ENCODE measurements around the gene PSMA4. TPM values are rescaled to one million over a fixed set of nuclear protein-coding genes. Genes with fewer than 3 reads are reported as not detected.
"Not testable (repeated sequence)": the region's sequence is repeated elsewhere in the genome, so short reads cannot be mapped to it uniquely, and the experiment has no call there.

PSMA4 gene
- total and polyA plus RNA-seq, 12 donors, result 86.3 to 410 (median 157) TPM

- no peaks in the 10 kb centered on the region for H3K27me3 ChIP-seq
- DNase-seq, result no peak
- H3K9me3 ChIP-seq (replicated peaks in 1 of 3), result no peaks in the 10 kb centered on the region
- intact Hi-C loops (cut with DNase I), result no loop called here
- H3K4me1 ChIP-seq (replicated peaks in 1 of 2), result no peaks in the 10 kb centered on the region
- H3K36me3 ChIP-seq (replicated peaks in 1 of 2), result peaks cover 0 to 52% of the 10 kb centered on the region in 2 donors
- H3K4me3 ChIP-seq, result no peak overlapping the region
- 67 to 79% (median 71%) methylated on average over 3 of the region's 3 CpGs for WGBS, 4 donors
- no peak overlapping the region for H3K27ac ChIP-seq
- no peak for TF ChIP-seq CTCF (IDR thresholded peaks at IDR 0.05)
- no peak for TF ChIP-seq POLR2A (IDR thresholded peaks at IDR 0.05)
Observed at GRCh38 chr15:78550815-78551214, 10.6 kb downstream of the PSMA4 start.

GRCh38 chr15:78551902-78552301 lies 11.7 kb downstream of the PSMA4 start:
- no peak for DNase-seq
- TF ChIP-seq POLR2A (IDR thresholded peaks at IDR 0.05) (no peak), CTCF (IDR thresholded peaks at IDR 0.05) (no peak)
- 84 to 91% (median 86%) methylated on average over 5 of the region's 5 CpGs for WGBS, 4 donors
- Histone ChIP-seq H3K36me3 (replicated peaks in 1 of 2) (peaks cover 0 to 42% of the 10 kb centered on the region in 2 donors), H3K4me1 (replicated peaks in 1 of 2) (no peaks in the 10 kb centered on the region), H3K27ac (no peak overlapping the region), H3K4me3 (no peak overlapping the region), H3K9me3 (replicated peaks in 1 of 3) (no peaks in the 10 kb centered on the region), H3K27me3 (no peaks in the 10 kb centered on the region)
- intact Hi-C loops (cut with DNase I), result no loop called here

- H3K9me3 ChIP-seq (replicated peaks in 1 of 3), result no peaks in the 10 kb centered on the region
- intact Hi-C loops (cut with DNase I), result no loop called here
- peaks cover 0 to 35% of the 10 kb centered on the region in 2 donors for H3K36me3 ChIP-seq (replicated peaks in 1 of 2)
- no peak overlapping the region for H3K4me3 ChIP-seq
- no peak overlapping the region for H3K27ac ChIP-seq
- H3K27me3 ChIP-seq, result no peaks in the 10 kb centered on the region
- no peak for DNase-seq
- H3K4me1 ChIP-seq (replicated peaks in 1 of 2), result no peaks in the 10 kb centered on the region
- 68 to 73% (median 69%) methylated on average over 5 of the region's 5 CpGs for WGBS, 4 donors
- no peak for TF ChIP-seq CTCF (IDR thresholded peaks at IDR 0.05)
- TF ChIP-seq POLR2A (IDR thresholded peaks at IDR 0.05), result no peak
Observed at GRCh38 chr15:78552597-78552996, 12.4 kb downstream of the PSMA4 start.

GRCh38 chr15:78560201-78560600 lies 20.0 kb downstream of the PSMA4 start:
- H3K9me3 ChIP-seq (replicated peaks in 1 of 3); H3K4me3 ChIP-seq; H3K4me1 ChIP-seq (replicated peaks in 1 of 2); DNase-seq; intact Hi-C loops (cut with DNase I); H3K36me3 ChIP-seq (replicated peaks in 1 of 2); H3K27me3 ChIP-seq; H3K27ac ChIP-seq: not testable (repeated sequence)
- 83 to 96% (median 93%) methylated on average over 10 of the region's 10 CpGs for WGBS, 4 donors

GRCh38 chr15:78561490-78561889 lies 21.2 kb downstream of the PSMA4 start:
- H3K4me3 ChIP-seq, result no peak overlapping the region
- H3K27me3 ChIP-seq, result no peaks in the 10 kb centered on the region
- H3K36me3 ChIP-seq (replicated peaks in 1 of 2), result no peaks in the 10 kb centered on the region
- H3K27ac ChIP-seq, result no peak overlapping the region
- intact Hi-C loops (cut with DNase I), result no loop called here
- H3K4me1 ChIP-seq (replicated peaks in 1 of 2), result peaks cover 7 to 14% of the 10 kb centered on the region in 2 donors
- no peak for DNase-seq
- 81 to 93% (median 88%) methylated on average over 5 of the region's 5 CpGs for WGBS, 4 donors
- H3K9me3 ChIP-seq (replicated peaks in 1 of 3), result no peaks in the 10 kb centered on the region
- TF ChIP-seq CTCF (IDR thresholded peaks at IDR 0.05) (no peak), POLR2A (IDR thresholded peaks at IDR 0.05) (no peak)
